ENCODE measurements around the gene TMEM8B. TPM values are rescaled to one million over a fixed set of nuclear protein-coding genes. Genes with fewer than 3 reads are reported as not detected.
"Not testable (repeated sequence)": the region's sequence is repeated elsewhere in the genome, so short reads cannot be mapped to it uniquely, and the experiment has no call there.

Gene TMEM8B
- polyA plus RNA-seq, 1 donor from 2014 or later: 12.7 TPM

DNA sequence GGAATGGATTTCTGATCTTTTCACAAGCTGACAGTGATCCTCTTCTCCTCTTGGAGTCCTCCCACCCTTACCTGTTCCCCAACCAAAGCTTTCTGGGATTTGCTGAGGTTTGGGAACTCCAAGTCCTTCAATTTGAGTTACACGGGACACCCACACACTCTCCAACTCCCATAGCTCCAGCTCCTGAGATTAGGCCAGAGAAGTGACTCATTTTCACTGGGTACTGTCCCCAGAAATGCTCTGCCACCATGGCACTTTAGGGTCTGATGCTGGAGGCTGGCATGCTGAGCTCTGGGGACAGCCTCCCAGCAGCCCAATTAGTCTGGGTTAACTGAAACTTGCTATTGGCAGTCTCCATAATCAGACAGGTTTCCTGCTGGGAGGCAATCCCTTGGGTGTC lies 63.0 kb downstream of the TMEM8B start:
- no peaks in the 10 kb centered on the region for H3F3A ChIP-seq (ENCODE audit: insufficient read depth, low read length, poor library complexity, severe bottlenecking)
- no peaks in the 10 kb centered on the region for H3K79me2 ChIP-seq (replicated peaks; ENCODE audit: insufficient read depth, low read length)
- H3K9me3 ChIP-seq (ENCODE audit: low read length): no peaks in the 10 kb centered on the region
- no peak overlapping the region for H3K27ac ChIP-seq (ENCODE audit: low read length)
- H3K9me2 ChIP-seq (ENCODE audit: insufficient read depth, low read length): no peaks in the 10 kb centered on the region
- no peaks in the 10 kb centered on the region for H3K27me3 ChIP-seq (ENCODE audit: insufficient read depth, low read depth, low read length)
- no peak overlapping the region for H3K9ac ChIP-seq (ENCODE audit: low read length)
- H3K4me2 ChIP-seq (ENCODE audit: low read length): no peak overlapping the region
- H3K36me3 ChIP-seq (ENCODE audit: insufficient read depth, low read length): no peaks in the 10 kb centered on the region
- H3K4me3 ChIP-seq (ENCODE audit: low read length): no peak overlapping the region
- no peaks in the 10 kb centered on the region for H4K20me1 ChIP-seq (ENCODE audit: insufficient read depth)
- TF ChIP-seq MXI1 (conservative IDR thresholded peaks at IDR 0.05; ENCODE audit: poor library complexity, severe bottlenecking) (no peak), EP300 (conservative IDR thresholded peaks at IDR 0.05; ENCODE audit: poor library complexity, severe bottlenecking) (no peak), TAF1 (IDR thresholded peaks at IDR 0.05; ENCODE audit: low read depth) (no peak), POLR2AphosphoS5 (IDR thresholded peaks at IDR 0.05) (no peak), SMC3 (conservative IDR thresholded peaks at IDR 0.05; ENCODE audit: poor library complexity) (no peak), EZH2 (IDR thresholded peaks at IDR 0.05; ENCODE audit: borderline replicate concordance, insufficient read depth, low read length, poor library complexity, severe bottlenecking) (no peak), RAD21 (conservative IDR thresholded peaks at IDR 0.05) (no peak)
- TF ChIP-seq, protein P1, sequence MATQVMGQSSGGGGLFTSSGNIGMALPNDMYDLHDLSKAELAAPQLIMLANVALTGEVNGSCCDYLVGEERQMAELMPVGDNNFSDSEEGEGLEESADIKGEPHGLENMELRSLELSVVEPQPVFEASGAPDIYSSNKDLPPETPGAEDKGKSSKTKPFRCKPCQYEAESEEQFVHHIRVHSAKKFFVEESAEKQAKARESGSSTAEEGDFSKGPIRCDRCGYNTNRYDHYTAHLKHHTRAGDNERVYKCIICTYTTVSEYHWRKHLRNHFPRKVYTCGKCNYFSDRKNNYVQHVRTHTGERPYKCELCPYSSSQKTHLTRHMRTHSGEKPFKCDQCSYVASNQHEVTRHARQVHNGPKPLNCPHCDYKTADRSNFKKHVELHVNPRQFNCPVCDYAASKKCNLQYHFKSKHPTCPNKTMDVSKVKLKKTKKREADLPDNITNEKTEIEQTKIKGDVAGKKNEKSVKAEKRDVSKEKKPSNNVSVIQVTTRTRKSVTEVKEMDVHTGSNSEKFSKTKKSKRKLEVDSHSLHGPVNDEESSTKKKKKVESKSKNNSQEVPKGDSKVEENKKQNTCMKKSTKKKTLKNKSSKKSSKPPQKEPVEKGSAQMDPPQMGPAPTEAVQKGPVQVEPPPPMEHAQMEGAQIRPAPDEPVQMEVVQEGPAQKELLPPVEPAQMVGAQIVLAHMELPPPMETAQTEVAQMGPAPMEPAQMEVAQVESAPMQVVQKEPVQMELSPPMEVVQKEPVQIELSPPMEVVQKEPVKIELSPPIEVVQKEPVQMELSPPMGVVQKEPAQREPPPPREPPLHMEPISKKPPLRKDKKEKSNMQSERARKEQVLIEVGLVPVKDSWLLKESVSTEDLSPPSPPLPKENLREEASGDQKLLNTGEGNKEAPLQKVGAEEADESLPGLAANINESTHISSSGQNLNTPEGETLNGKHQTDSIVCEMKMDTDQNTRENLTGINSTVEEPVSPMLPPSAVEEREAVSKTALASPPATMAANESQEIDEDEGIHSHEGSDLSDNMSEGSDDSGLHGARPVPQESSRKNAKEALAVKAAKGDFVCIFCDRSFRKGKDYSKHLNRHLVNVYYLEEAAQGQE (IDR thresholded peaks at IDR 0.05; ENCODE audit: borderline replicate concordance): no peak
- TF ChIP-seq, protein P2, sequence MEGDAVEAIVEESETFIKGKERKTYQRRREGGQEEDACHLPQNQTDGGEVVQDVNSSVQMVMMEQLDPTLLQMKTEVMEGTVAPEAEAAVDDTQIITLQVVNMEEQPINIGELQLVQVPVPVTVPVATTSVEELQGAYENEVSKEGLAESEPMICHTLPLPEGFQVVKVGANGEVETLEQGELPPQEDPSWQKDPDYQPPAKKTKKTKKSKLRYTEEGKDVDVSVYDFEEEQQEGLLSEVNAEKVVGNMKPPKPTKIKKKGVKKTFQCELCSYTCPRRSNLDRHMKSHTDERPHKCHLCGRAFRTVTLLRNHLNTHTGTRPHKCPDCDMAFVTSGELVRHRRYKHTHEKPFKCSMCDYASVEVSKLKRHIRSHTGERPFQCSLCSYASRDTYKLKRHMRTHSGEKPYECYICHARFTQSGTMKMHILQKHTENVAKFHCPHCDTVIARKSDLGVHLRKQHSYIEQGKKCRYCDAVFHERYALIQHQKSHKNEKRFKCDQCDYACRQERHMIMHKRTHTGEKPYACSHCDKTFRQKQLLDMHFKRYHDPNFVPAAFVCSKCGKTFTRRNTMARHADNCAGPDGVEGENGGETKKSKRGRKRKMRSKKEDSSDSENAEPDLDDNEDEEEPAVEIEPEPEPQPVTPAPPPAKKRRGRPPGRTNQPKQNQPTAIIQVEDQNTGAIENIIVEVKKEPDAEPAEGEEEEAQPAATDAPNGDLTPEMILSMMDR (IDR thresholded peaks at IDR 0.05; ENCODE audit: poor library complexity, severe bottlenecking): no peak
- H2AFZ ChIP-seq (ENCODE audit: low read depth, low read length): no peak overlapping the region

- H3F3A ChIP-seq (ENCODE audit: insufficient read depth, low read length, poor library complexity, severe bottlenecking): no peaks in the 10 kb centered on the region
- no peaks in the 10 kb centered on the region for H3K9me2 ChIP-seq (ENCODE audit: insufficient read depth, low read length)
- H3K4me3 ChIP-seq (ENCODE audit: low read length): no peak overlapping the region
- no peaks in the 10 kb centered on the region for H4K20me1 ChIP-seq (ENCODE audit: insufficient read depth)
- H3K27me3 ChIP-seq (ENCODE audit: insufficient read depth, low read depth, low read length): no peaks in the 10 kb centered on the region
- no peak overlapping the region for H3K9ac ChIP-seq (ENCODE audit: low read length)
- H3K36me3 ChIP-seq (ENCODE audit: insufficient read depth, low read length): no peaks in the 10 kb centered on the region
- H3K27ac ChIP-seq (ENCODE audit: low read length): no peak overlapping the region
- no peak overlapping the region for H2AFZ ChIP-seq (ENCODE audit: low read depth, low read length)
- H3K9me3 ChIP-seq (ENCODE audit: low read length): no peaks in the 10 kb centered on the region
- TF ChIP-seq EP300 (conservative IDR thresholded peaks at IDR 0.05; ENCODE audit: poor library complexity, severe bottlenecking): no peak
- TF ChIP-seq RAD21 (conservative IDR thresholded peaks at IDR 0.05): no peak
- TF ChIP-seq TAF1 (IDR thresholded peaks at IDR 0.05; ENCODE audit: low read depth): no peak
- TF ChIP-seq MXI1 (conservative IDR thresholded peaks at IDR 0.05; ENCODE audit: poor library complexity, severe bottlenecking): no peak
- TF ChIP-seq POLR2AphosphoS5 (IDR thresholded peaks at IDR 0.05): no peak
- TF ChIP-seq SMC3 (conservative IDR thresholded peaks at IDR 0.05; ENCODE audit: poor library complexity): no peak
- TF ChIP-seq EZH2 (IDR thresholded peaks at IDR 0.05; ENCODE audit: borderline replicate concordance, insufficient read depth, low read length, poor library complexity, severe bottlenecking): no peak
- TF ChIP-seq, protein P2 (IDR thresholded peaks at IDR 0.05; ENCODE audit: poor library complexity, severe bottlenecking): no peak
- TF ChIP-seq, protein P1 (IDR thresholded peaks at IDR 0.05; ENCODE audit: borderline replicate concordance): no peak
- H3K4me2 ChIP-seq (ENCODE audit: low read length): no peak overlapping the region
- no peaks in the 10 kb centered on the region for H3K79me2 ChIP-seq (replicated peaks; ENCODE audit: insufficient read depth, low read length)
Observed at GRCh38 chr9:35896570-35896969, 67.5 kb downstream of the TMEM8B start.

- H3K27me3 ChIP-seq (ENCODE audit: insufficient read depth, low read depth, low read length); H3K79me2 ChIP-seq (replicated peaks; ENCODE audit: insufficient read depth, low read length); H2AFZ ChIP-seq (ENCODE audit: low read depth, low read length); H3K9me2 ChIP-seq (ENCODE audit: insufficient read depth, low read length); H3K27ac ChIP-seq (ENCODE audit: low read length); H3K9me3 ChIP-seq (ENCODE audit: low read length); H3K4me2 ChIP-seq (ENCODE audit: low read length); H4K20me1 ChIP-seq (ENCODE audit: insufficient read depth); H3F3A ChIP-seq (ENCODE audit: insufficient read depth, low read length, poor library complexity, severe bottlenecking); H3K4me3 ChIP-seq (ENCODE audit: low read length); H3K9ac ChIP-seq (ENCODE audit: low read length); H3K36me3 ChIP-seq (ENCODE audit: insufficient read depth, low read length): not testable (repeated sequence)
Observed at GRCh38 chr9:35897376-35898099, 68.5 kb downstream of the TMEM8B start.
